IMR-90 (cell line): Measurements from ENCODE around the gene ISX.

Experiments
- BHLHE40 ChIP-seq: fragments of 150-350 bp; IDR thresholded peaks from 2 replicates; pipeline ENCODE4 v1.6.1; 2016; ENCODE audit warnings: mild to moderate bottlenecking, low read depth, low read length
- MAFK ChIP-seq: IDR thresholded peaks from 2 replicates; pipeline ENCODE4 v1.6.1; 2012; ENCODE audit warnings: low read depth, low read length, improper control_type of control experiment
- POLR2A ChIP-seq: IDR thresholded peaks from 2 replicates; pipeline ENCODE4 v1.6.1; 2012; ENCODE audit warnings: mild to moderate bottlenecking, low read depth, low read length
- RCOR1 ChIP-seq: IDR thresholded peaks from 2 replicates; pipeline ENCODE4 v1.6.1; 2012; ENCODE audit warnings: mild to moderate bottlenecking, low read length, improper control_type of control experiment; ENCODE audit not compliant: insufficient replicate concordance
- SMC3 ChIP-seq: fragments of 150-350 bp; IDR thresholded peaks from 2 replicates; pipeline ENCODE4 v1.6.1; 2016; ENCODE audit warnings: low read depth, mild to moderate bottlenecking, antibody characterized with exemption, low read length, moderate library complexity
- TF ChIP-seq, protein P1 (sequence below): conservative IDR thresholded peaks from 2 replicates; pipeline ENCODE4 v1.5.1; 2012; ENCODE audit warnings: mild to moderate bottlenecking, low read depth, low read length, improper control_type of control experiment
- TF ChIP-seq, protein P2 (sequence below): fragments of 150-350 bp; IDR thresholded peaks from 2 replicates; pipeline ENCODE4 v1.6.1; 2017; ENCODE audit warnings: mild to moderate bottlenecking, antibody characterized with exemption, low read length, low read depth

DNA sequence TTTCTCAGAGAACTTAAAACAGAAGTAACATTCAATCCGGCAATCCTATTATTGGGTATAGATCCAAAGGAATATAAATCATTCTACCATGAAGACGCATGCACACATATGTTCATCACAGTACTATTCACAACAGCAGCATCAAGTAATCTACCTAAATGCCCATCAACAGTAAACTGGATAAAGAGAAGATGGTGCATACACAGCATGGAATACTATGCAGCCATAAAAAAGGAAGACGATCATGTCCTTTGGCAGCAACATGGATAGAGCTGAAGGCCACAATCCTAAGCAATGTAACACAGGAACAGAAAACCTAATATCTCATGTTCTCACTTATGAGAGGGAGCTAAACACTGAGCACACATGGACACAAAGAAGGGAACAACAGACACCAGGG is 6.3 kb upstream of the ISX start:
- TF ChIP-seq, protein P1, sequence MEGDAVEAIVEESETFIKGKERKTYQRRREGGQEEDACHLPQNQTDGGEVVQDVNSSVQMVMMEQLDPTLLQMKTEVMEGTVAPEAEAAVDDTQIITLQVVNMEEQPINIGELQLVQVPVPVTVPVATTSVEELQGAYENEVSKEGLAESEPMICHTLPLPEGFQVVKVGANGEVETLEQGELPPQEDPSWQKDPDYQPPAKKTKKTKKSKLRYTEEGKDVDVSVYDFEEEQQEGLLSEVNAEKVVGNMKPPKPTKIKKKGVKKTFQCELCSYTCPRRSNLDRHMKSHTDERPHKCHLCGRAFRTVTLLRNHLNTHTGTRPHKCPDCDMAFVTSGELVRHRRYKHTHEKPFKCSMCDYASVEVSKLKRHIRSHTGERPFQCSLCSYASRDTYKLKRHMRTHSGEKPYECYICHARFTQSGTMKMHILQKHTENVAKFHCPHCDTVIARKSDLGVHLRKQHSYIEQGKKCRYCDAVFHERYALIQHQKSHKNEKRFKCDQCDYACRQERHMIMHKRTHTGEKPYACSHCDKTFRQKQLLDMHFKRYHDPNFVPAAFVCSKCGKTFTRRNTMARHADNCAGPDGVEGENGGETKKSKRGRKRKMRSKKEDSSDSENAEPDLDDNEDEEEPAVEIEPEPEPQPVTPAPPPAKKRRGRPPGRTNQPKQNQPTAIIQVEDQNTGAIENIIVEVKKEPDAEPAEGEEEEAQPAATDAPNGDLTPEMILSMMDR: no peak
- TF ChIP-seq POLR2A (no peak), MAFK (no peak), SMC3 (no peak), BHLHE40 (no peak), RCOR1 (no peak)
- TF ChIP-seq, protein P2, sequence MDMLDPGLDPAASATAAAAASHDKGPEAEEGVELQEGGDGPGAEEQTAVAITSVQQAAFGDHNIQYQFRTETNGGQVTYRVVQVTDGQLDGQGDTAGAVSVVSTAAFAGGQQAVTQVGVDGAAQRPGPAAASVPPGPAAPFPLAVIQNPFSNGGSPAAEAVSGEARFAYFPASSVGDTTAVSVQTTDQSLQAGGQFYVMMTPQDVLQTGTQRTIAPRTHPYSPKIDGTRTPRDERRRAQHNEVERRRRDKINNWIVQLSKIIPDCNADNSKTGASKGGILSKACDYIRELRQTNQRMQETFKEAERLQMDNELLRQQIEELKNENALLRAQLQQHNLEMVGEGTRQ: no peak
